ENCODE measurements around the gene DLEU7. TPM values are rescaled to one million over a fixed set of nuclear protein-coding genes. Genes with fewer than 3 reads are reported as not detected.

DLEU7 gene
- total and polyA plus RNA-seq, 4 donors: 0.17 to 0.47 (median 0.24) TPM

DNA sequence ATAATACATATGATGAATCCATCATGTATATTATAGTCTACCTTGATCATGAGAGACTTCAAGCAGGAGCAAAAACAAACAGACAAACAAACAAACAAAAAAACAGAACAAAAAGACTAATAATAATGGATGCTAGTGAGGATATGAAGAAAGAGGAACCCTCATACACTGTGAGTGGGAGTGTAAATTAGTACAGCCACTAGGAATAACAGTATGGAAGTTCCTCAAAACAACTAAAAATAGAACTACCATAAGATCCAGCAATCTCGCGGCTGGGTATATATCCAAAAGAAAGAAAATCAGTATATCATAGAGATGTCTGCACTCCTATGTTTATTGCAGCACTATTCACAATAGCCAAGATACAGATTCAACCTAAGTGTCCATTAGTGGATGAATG is 7.0 kb upstream of the DLEU7 start:
- WGBS: 87% methylated on average over 2 of the region's 2 CpGs
- Histone ChIP-seq H3K4me3 (ENCODE audit: low read depth in 1 of 3, low read length in 3 of 3) (no peak overlapping the region), H3K36me3 (ENCODE audit: control insufficient read depth in 4 of 4, insufficient read depth in 3 of 4, low read depth in 1 of 4, low read length in 3 of 4) (no peaks in the 10 kb centered on the region), H3K27me3 (ENCODE audit: control insufficient read depth in 4 of 4, insufficient read depth in 4 of 4, low read length in 3 of 4) (no peaks in the 10 kb centered on the region), H3K9ac (ENCODE audit: low read depth in 1 of 2, low read length in 2 of 2) (no peak overlapping the region), H3K9me3 (ENCODE audit: control insufficient read depth in 4 of 4, low read length in 3 of 4) (no peaks in the 10 kb centered on the region), H3K27ac (ENCODE audit: low read depth in 1 of 2, low read length in 2 of 2) (no peak overlapping the region), H3K4me1 (ENCODE audit: control insufficient read depth in 4 of 4, insufficient read depth in 4 of 4, low read length in 3 of 4) (peaks cover 0 to 9% (median 6%) of the 10 kb centered on the region in 4 donors)
- no peak for DNase-seq (ENCODE audit: low spot score)
- TF ChIP-seq TAF1 (conservative IDR thresholded peaks at IDR 0.05) (no peak), HNF4G (IDR thresholded peaks at IDR 0.05) (no peak), SP1 (IDR thresholded peaks at IDR 0.05) (no peak), NR2F2 (IDR thresholded peaks at IDR 0.05) (no peak), JUND (IDR thresholded peaks at IDR 0.05) (no peak), EGR1 (IDR thresholded peaks at IDR 0.05; ENCODE audit: low read depth in 2 of 2) (no peak), YY1 (IDR thresholded peaks at IDR 0.05) (no peak), RAD21 (IDR thresholded peaks at IDR 0.05) (no peak)
- TF ChIP-seq, protein P1, sequence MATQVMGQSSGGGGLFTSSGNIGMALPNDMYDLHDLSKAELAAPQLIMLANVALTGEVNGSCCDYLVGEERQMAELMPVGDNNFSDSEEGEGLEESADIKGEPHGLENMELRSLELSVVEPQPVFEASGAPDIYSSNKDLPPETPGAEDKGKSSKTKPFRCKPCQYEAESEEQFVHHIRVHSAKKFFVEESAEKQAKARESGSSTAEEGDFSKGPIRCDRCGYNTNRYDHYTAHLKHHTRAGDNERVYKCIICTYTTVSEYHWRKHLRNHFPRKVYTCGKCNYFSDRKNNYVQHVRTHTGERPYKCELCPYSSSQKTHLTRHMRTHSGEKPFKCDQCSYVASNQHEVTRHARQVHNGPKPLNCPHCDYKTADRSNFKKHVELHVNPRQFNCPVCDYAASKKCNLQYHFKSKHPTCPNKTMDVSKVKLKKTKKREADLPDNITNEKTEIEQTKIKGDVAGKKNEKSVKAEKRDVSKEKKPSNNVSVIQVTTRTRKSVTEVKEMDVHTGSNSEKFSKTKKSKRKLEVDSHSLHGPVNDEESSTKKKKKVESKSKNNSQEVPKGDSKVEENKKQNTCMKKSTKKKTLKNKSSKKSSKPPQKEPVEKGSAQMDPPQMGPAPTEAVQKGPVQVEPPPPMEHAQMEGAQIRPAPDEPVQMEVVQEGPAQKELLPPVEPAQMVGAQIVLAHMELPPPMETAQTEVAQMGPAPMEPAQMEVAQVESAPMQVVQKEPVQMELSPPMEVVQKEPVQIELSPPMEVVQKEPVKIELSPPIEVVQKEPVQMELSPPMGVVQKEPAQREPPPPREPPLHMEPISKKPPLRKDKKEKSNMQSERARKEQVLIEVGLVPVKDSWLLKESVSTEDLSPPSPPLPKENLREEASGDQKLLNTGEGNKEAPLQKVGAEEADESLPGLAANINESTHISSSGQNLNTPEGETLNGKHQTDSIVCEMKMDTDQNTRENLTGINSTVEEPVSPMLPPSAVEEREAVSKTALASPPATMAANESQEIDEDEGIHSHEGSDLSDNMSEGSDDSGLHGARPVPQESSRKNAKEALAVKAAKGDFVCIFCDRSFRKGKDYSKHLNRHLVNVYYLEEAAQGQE (IDR thresholded peaks at IDR 0.05): no peak
- TF ChIP-seq, protein P2, sequence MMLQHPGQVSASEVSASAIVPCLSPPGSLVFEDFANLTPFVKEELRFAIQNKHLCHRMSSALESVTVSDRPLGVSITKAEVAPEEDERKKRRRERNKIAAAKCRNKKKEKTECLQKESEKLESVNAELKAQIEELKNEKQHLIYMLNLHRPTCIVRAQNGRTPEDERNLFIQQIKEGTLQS (IDR thresholded peaks at IDR 0.05): no peak
- TF ChIP-seq, protein P3, sequence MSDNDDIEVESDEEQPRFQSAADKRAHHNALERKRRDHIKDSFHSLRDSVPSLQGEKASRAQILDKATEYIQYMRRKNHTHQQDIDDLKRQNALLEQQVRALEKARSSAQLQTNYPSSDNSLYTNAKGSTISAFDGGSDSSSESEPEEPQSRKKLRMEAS (IDR thresholded peaks at IDR 0.05): no peak

DNA sequence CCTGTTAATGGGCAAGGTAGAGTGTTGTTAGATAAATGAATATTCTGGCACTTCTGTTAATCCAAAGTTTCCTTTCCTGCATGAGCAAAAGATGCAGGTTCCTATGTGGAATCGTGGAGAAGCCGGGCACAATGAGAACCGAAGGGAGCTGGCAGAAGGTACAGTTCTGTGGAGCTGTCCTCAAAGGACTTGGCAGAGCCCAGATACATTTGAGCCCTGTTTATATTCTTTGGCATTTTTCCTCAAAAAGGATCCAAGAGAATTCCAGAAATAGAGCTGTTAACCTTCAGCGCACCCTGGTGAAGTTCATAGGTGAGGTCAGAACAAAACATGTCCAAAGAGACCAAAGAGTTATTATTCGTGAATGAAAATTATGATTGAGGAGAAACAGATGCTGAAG is 4.0 kb upstream of the DLEU7 start:
- Histone ChIP-seq H3K4me1 (ENCODE audit: control insufficient read depth in 4 of 4, insufficient read depth in 4 of 4, low read length in 3 of 4) (peaks cover 5 to 11% (median 10%) of the 10 kb centered on the region in 4 donors), H3K9ac (ENCODE audit: low read depth in 1 of 2, low read length in 2 of 2) (no peak overlapping the region), H3K36me3 (ENCODE audit: control insufficient read depth in 4 of 4, insufficient read depth in 3 of 4, low read depth in 1 of 4, low read length in 3 of 4) (no peaks in the 10 kb centered on the region), H3K27me3 (ENCODE audit: control insufficient read depth in 4 of 4, insufficient read depth in 4 of 4, low read length in 3 of 4) (peaks cover 0 to 2% (median 0%) of the 10 kb centered on the region in 4 donors), H3K27ac (ENCODE audit: low read depth in 1 of 2, low read length in 2 of 2) (no peak overlapping the region), H3K9me3 (ENCODE audit: control insufficient read depth in 4 of 4, low read length in 3 of 4) (no peaks in the 10 kb centered on the region), H3K4me3 (ENCODE audit: low read depth in 1 of 3, low read length in 3 of 3) (no peak overlapping the region)
- TF ChIP-seq RAD21 (IDR thresholded peaks at IDR 0.05): no peak
- no peak for TF ChIP-seq SP1 (IDR thresholded peaks at IDR 0.05)
- TF ChIP-seq, protein P1 (IDR thresholded peaks at IDR 0.05): no peak
- TF ChIP-seq, protein P3 (IDR thresholded peaks at IDR 0.05): no peak
- TF ChIP-seq HNF4G (IDR thresholded peaks at IDR 0.05): no peak
- TF ChIP-seq, protein P2 (IDR thresholded peaks at IDR 0.05): no peak
- TF ChIP-seq RXRA (IDR thresholded peaks at IDR 0.05): peak in 1 of 2 donors; percentile 43
- TF ChIP-seq EGR1 (IDR thresholded peaks at IDR 0.05; ENCODE audit: low read depth in 2 of 2): no peak
- 34% methylated on average over 5 of the region's 5 CpGs for WGBS
- DNase-seq (ENCODE audit: low spot score): no peak
